Glomerular visceral epithelial cell (primary cell): ENCODE measurements around the gene MPHOSPH10.
"Not testable (repeated sequence)": the region's sequence is repeated elsewhere in the genome, so short reads cannot be mapped to it uniquely, and the experiment has no call there.

Experiments
- DNase-seq: peaks from one replicate; pipeline ENCODE4 v3.0.0-alpha.2; 2016; ENCODE audit errors: extremely low spot score

Gene MPHOSPH10

GRCh38 chr2:71173096-71173495, 42.7 kb downstream of the MPHOSPH10 start:
- no peak for DNase-seq

GRCh38 chr2:71174207-71174606, 43.8 kb downstream of the MPHOSPH10 start:
- no peak for DNase-seq

GRCh38 chr2:71178836-71179235, 48.4 kb downstream of the MPHOSPH10 start:
- DNase-seq, result not testable (repeated sequence)

- no peak for DNase-seq
These were observed 50.9 kb downstream of the MPHOSPH10 start for GRCh38 chr2:71181316-71181715.

GRCh38 chr2:71183306-71184115, 53.1 kb downstream of the MPHOSPH10 start:
- not testable (repeated sequence) for DNase-seq

GRCh38 chr2:71186973-71187372, 56.5 kb downstream of the MPHOSPH10 start:
- DNase-seq, result no peak

- DNase-seq, result no peak
These were observed 57.2 kb downstream of the MPHOSPH10 start for GRCh38 chr2:71187589-71187988.

GRCh38 chr2:71190656-71191569, 60.5 kb downstream of the MPHOSPH10 start:
- DNase-seq, result peak; percentile 9

GRCh38 chr2:71191570-71191943, 61.1 kb downstream of the MPHOSPH10 start:
- DNase-seq, result no peak
